ENCODE data around the gene CDCA4.
"Not testable (repeated sequence)": the region's sequence is repeated elsewhere in the genome, so short reads cannot be mapped to it uniquely, and the experiment has no call there.

The CDCA4 gene

GRCh38 chr14:105020815-105021655, at the start of gene CDCA4:
Gene CDCA4 (minus strand): TSS chr14:105021083. CDS start chr14:105011929, 9,154 bp downstream.
- peak; percentile 96 for DNase-seq (ENCODE audit: low spot score)

- DNase-seq (ENCODE audit: low spot score) = no peak
Measured at GRCh38 chr14:105069871-105070759, 49.2 kb upstream of the CDCA4 start.

- DNase-seq (ENCODE audit: low spot score) = no peak
Measured at GRCh38 chr14:105069522-105069870, 48.6 kb upstream of the CDCA4 start.

GRCh38 chr14:105068818-105069217, 47.9 kb upstream of the CDCA4 start:
- DNase-seq (ENCODE audit: low spot score) = no peak

GRCh38 chr14:105067969-105068301, 47.1 kb upstream of the CDCA4 start:
- DNase-seq (ENCODE audit: low spot score) = no peak

- no peak for DNase-seq (ENCODE audit: low spot score)
Measured at GRCh38 chr14:105067140-105067968, 46.5 kb upstream of the CDCA4 start.

- no peak for DNase-seq (ENCODE audit: low spot score)
Measured at GRCh38 chr14:105066240-105067071, 45.6 kb upstream of the CDCA4 start.

- no peak for DNase-seq (ENCODE audit: low spot score)
Measured at GRCh38 chr14:105065280-105066228, 44.7 kb upstream of the CDCA4 start, which contains the start of gene GPR132. Gene GPR132 (minus strand): TSS chr14:105065430. CDS start chr14:105055420, 10,010 bp downstream.

GRCh38 chr14:105064721-105065143, 43.8 kb upstream of the CDCA4 start:
- DNase-seq (ENCODE audit: low spot score) = no peak

- DNase-seq (ENCODE audit: low spot score) = no peak
Measured at GRCh38 chr14:105064001-105064400, 43.1 kb upstream of the CDCA4 start.

- DNase-seq (ENCODE audit: low spot score) = not testable (repeated sequence)
Measured at GRCh38 chr14:105063506-105063905, 42.6 kb upstream of the CDCA4 start.

GRCh38 chr14:105063056-105063455, 42.2 kb upstream of the CDCA4 start:
- no peak for DNase-seq (ENCODE audit: low spot score)

- DNase-seq (ENCODE audit: low spot score) = no peak
Measured at GRCh38 chr14:105062048-105062433, 41.2 kb upstream of the CDCA4 start.

GRCh38 chr14:105061428-105062047, 40.7 kb upstream of the CDCA4 start:
- DNase-seq (ENCODE audit: low spot score) = no peak

- no peak for DNase-seq (ENCODE audit: low spot score)
Measured at GRCh38 chr14:105060751-105061427, 40.0 kb upstream of the CDCA4 start.

- no peak for DNase-seq (ENCODE audit: low spot score)
Measured at GRCh38 chr14:105059925-105060565, 39.2 kb upstream of the CDCA4 start.

- DNase-seq (ENCODE audit: low spot score) = no peak
Measured at GRCh38 chr14:105059035-105059924, 38.4 kb upstream of the CDCA4 start.
